AG04450 (cell line): ENCODE data around the gene BCAS1. TPM values are rescaled to one million over a fixed set of nuclear protein-coding genes. Genes with fewer than 3 reads are reported as not detected.

Experiments used
- CTCF ChIA-PET: fragments of 300-600, 350-600 bp; formaldehyde crosslinking; extraction: SDS; loops from one replicate; lab custom pipeline; 2022; ENCODE audit warnings: antibody characterized with exemption, inconsistent platforms; lab: Charles Lee
- POLR2A ChIA-PET: fragments of 350-600 bp; formaldehyde crosslinking; extraction: SDS; loops from one replicate; lab custom pipeline; 2021; ENCODE audit warnings: antibody characterized with exemption, inconsistent platforms; lab: Yijun Ruan, JAX
- DNase-seq: peaks from one replicate; pipeline ENCODE4 v3.0.0-alpha.2; 2011; ENCODE audit warnings: low read depth, low spot score
- H3K27ac ChIP-seq: one replicate; pipeline ENCODE4 v1.5.1; 2012; ENCODE audit warnings: low read depth, low read length, control low read depth
- H3K27me3 ChIP-seq: one replicate; pipeline ENCODE4 v1.6.0; 2012; ENCODE audit warnings: low read length; ENCODE audit not compliant: control insufficient read depth, insufficient read depth
- H3K4me3 ChIP-seq: 2 replicates; pipeline ENCODE4 v1.5.1; 2011; ENCODE audit warnings: mild to moderate bottlenecking, low read depth, low read length, control low read depth
- H3K9me3 ChIP-seq: 2 replicates; pipeline ENCODE4 v1.5.1; 2012; ENCODE audit warnings: low read length; ENCODE audit not compliant: control insufficient read depth, insufficient read depth
- polyA plus RNA-seq: library from polyadenylated mRNA; depleted of rRNA; stranded (reverse); fragments of >200 nt; gene quantifications from 2 replicates; pipeline ENCODE4 v1.2.3, GENCODE V29; 2011
- TF ChIP-seq, protein P1 (sequence below): IDR thresholded peaks from 2 replicates; pipeline ENCODE4 v1.5.1; 2011; ENCODE audit warnings: low read depth, low read length, control low read depth, inconsistent platforms

Gene BCAS1
- polyA plus RNA-seq, 1 experiment: not detected

DNA sequence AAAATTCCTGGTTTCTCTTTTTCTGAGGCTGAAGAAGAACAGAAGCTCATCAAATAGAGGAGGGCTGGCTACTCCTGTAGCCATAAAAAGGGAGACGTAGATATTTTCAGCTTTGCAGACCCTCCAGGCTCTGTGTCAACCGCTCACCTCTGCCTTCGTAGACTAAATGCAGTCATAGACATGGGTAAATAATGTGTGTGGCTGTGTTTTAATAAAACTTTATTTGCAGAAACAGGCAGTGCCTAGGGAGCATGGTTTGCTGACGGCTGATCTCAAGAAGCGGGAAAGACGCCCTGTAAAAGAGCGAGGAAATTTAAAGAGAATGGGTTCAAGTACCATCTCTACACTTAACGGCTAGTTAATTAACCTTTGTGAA, 171.8 kb downstream of the BCAS1 start:
- CTCF ChIA-PET: interaction anchor here (1.0 kb wide), 1 partner anchor 17 kb away, joined by 3 read pairs; no protein-coding TSS in a partner anchor
- Histone ChIP-seq H3K9me3 (no peaks in the 10 kb centered on the region), H3K4me3 (no peak overlapping the region), H3K27ac (no peak overlapping the region), H3K27me3 (no peaks in the 10 kb centered on the region)
- TF ChIP-seq, protein P1, sequence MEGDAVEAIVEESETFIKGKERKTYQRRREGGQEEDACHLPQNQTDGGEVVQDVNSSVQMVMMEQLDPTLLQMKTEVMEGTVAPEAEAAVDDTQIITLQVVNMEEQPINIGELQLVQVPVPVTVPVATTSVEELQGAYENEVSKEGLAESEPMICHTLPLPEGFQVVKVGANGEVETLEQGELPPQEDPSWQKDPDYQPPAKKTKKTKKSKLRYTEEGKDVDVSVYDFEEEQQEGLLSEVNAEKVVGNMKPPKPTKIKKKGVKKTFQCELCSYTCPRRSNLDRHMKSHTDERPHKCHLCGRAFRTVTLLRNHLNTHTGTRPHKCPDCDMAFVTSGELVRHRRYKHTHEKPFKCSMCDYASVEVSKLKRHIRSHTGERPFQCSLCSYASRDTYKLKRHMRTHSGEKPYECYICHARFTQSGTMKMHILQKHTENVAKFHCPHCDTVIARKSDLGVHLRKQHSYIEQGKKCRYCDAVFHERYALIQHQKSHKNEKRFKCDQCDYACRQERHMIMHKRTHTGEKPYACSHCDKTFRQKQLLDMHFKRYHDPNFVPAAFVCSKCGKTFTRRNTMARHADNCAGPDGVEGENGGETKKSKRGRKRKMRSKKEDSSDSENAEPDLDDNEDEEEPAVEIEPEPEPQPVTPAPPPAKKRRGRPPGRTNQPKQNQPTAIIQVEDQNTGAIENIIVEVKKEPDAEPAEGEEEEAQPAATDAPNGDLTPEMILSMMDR: no peak
- POLR2A ChIA-PET: no interaction called here
- no peak for DNase-seq

DNA sequence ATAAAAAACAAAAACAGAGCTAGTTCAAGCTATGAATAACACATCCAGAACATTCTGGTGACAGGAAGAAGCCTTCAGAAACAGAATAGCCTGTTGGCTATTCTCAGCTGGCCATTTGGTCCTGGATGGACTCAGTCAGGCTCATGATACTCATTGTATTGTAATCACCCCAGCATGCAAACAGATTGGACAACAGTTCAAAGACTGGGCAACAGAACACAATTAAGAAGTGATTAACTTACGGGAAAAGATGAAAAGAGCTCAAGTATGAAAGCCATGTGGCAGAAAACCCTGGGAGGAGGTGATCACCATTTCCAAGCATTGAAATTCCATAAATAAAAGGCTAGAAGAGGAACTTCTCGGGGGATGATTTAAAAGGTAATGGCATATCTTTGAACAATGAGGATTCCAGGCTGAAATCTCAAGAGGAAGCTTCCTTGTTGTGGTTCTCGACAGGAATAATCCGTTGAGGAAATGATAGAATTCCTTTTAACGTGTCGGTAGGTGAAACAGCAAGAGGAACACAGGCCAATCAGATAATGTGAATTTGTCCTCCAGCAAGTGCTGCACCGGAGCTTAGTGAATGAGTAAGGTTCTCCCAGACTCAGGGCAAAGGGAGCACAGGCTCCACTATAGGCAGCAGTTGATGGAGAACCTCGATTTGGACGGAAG, 172.4 kb downstream of the BCAS1 start:
- POLR2A ChIA-PET: interaction anchor here (0.5 kb wide), 1 partner anchor 13 kb away, joined by 3 read pairs; no protein-coding TSS in a partner anchor

DNA sequence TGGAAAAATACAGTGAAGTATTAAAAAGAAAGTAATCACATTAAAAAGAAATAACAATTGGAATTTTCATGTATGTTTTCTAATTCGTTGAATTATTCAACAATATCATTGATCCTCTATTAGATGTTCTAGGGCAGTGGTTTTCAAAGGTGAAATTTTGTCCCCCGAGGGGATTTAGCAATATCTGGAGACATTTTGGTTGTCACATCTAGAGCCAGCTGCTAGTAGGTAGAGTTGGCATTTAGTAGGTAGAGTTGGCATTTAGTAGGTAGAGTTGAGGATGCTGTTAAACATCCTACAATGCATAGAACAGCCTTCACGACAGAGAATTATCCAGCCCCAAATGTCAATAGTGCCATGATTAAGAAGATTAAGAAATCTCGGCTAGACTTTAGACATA, 173.7 kb downstream of the BCAS1 start:
- no peaks in the 10 kb centered on the region for H3K27me3 ChIP-seq
- H3K27ac ChIP-seq: no peak overlapping the region
- H3K9me3 ChIP-seq: no peaks in the 10 kb centered on the region
- TF ChIP-seq, protein P1: no peak
- CTCF ChIA-PET: interaction anchor here (1.0 kb wide), 1 partner anchor 19 kb away, joined by 3 read pairs; no protein-coding TSS in a partner anchor
- H3K4me3 ChIP-seq: no peak overlapping the region
- POLR2A ChIA-PET: no interaction called here
- no peak for DNase-seq

More for the DNA sequence above, 172.4 kb downstream of the BCAS1 start:
- Histone ChIP-seq H3K27me3 (no peaks in the 10 kb centered on the region), H3K4me3 (no peak overlapping the region), H3K27ac (no peak overlapping the region), H3K9me3 (no peaks in the 10 kb centered on the region)
- TF ChIP-seq, protein P1: no peak
- no peak for DNase-seq
- CTCF ChIA-PET: interaction anchor here (1.0 kb wide), 1 partner anchor 17 kb away, joined by 3 read pairs; no protein-coding TSS in a partner anchor

DNA sequence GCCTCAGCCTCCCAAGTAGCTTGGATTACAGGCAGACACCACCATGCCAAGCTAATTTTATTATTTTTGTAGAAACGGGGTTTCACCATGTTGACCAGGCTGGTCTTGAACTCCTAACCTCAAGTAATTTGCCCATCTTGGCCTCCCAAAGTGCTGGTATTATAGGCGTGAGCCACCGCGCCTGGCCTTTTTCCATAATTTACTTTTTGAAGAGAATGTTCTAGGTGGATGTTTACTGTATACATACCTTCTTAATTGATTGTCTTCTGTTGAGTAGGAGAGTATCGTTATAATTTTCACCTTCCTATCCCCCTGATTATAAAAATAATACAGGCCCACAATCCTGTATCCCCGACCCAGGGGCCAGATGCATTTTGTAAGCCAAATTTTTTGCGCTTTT, 174.4 kb downstream of the BCAS1 start:
- CTCF ChIA-PET: no interaction called here
- no peaks in the 10 kb centered on the region for H3K27me3 ChIP-seq
- H3K4me3 ChIP-seq: no peak overlapping the region
- no peak for DNase-seq
- H3K9me3 ChIP-seq: peaks cover 4% of the 10 kb centered on the region
- POLR2A ChIA-PET: no interaction called here
- no peak overlapping the region for H3K27ac ChIP-seq
- TF ChIP-seq, protein P1: no peak

DNA sequence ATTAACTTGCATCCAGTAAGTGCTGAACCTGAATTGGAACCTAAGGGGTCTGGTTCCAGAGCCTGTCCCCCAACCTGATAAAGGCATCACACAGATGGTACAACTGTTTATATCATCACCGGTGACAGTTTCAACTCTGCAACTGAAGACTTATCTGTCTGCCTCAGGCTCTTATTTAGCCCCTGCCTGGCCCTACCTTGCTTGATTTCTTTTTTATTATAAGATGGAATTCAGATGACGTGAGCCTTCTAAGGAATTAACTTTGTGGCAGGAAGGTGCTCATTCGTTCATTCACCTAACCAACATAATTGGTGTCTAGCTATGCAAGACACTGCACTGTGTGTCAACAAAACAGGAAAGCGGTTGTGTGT, 175.0 kb downstream of the BCAS1 start:
- POLR2A ChIA-PET: interaction anchor here (0.6 to 0.7 kb wide), 3 partner anchors 11 to 237 kb away, joined by 4 to 6 read pairs (median 5); no protein-coding TSS in a partner anchor
- CTCF ChIA-PET: interaction anchor here (0.6 to 1.0 kb wide), 2 partner anchors 45 to 85 kb away, joined by 3 to 6 read pairs; no protein-coding TSS in a partner anchor

More for the DNA sequence above, 175.0 kb downstream of the BCAS1 start:
- H3K4me3 ChIP-seq: no peak overlapping the region
- H3K27me3 ChIP-seq: no peaks in the 10 kb centered on the region
- H3K9me3 ChIP-seq: peaks cover 8% of the 10 kb centered on the region
- DNase-seq: no peak
- H3K27ac ChIP-seq: no peak overlapping the region
- TF ChIP-seq, protein P1: no peak
